GM19455 (cell line): ENCODE results near the gene FNDC3A.
"Not testable (repeated sequence)": the region's sequence is repeated elsewhere in the genome, so short reads cannot be mapped to it uniquely, and the experiment has no call there.

Experiments used
- ATAC-seq: cut with Tn5 transposase; IDR thresholded peaks from one replicate; pipeline ENCODE4 v1.9.1; 2021; ENCODE audit not compliant: unreplicated experiment

The FNDC3A gene

DNA sequence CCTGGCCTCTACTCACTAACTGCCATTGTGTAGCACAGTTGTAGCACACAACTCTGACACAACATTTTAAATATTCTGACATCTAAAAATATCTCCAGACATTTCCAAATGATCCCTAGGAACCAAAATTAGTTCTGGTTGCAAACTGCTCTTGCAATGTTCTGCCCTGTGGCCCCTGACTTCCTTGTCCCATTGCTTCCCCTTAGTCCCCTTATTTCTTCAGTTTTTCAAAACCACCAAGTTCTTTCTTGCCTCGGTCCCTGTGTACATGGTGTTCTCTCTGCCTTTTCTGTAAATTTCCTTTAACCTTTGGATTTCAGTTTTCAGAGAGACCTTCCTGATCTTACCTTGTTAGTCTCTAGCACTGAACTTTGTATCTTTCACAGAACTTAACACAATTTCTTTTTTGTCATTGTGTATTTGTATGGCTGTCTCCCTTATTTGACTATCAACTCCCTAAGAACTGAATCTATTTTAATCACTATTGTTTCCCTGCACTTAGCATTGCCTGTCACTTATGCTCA is 156.8 kb downstream of the FNDC3A start:
- no peak for ATAC-seq

DNA sequence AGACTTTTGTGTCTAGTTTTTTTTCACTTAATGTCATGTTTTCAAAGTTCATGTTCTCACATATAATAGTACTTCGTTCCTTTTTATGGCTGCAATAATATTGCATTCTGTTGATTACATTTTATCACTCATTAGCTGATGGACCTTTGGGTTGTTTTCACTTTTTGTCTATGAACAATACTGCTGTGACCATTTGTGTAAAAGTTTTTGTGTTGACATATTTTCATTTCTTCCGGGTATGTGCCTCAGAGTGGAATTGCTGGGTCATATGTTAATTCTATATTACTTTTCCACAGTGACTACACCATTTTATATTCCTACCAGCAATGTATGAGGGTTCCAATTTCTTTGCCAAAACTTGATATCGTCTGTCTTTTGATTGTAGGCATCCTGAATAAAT is 158.6 kb downstream of the FNDC3A start:
- ATAC-seq: no peak

DNA sequence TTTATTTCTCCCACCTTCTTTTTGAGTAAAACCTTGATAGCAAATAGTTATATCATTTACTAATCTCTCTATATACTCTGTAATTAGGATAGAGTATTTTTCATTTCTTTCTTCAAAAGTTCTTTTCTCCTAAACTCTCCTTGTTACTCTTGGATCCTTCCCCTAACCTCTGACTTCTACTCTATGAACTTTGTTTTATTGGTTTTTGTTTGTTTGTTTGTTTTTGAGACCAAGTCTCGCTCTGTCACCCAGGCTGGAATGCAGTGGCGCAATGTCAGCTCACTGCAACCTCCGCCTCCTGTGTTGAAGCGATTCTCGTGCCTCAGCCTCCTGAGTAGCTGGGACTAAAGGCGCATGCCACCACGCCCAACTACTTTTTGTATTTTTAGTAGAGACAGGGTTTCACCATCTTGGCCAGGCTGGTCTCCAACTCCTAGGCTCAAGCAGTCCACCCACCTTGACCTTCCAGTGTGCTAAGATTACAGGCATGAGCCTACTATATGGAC is 161.5 kb downstream of the FNDC3A start:
- ATAC-seq: not testable (repeated sequence)

DNA sequence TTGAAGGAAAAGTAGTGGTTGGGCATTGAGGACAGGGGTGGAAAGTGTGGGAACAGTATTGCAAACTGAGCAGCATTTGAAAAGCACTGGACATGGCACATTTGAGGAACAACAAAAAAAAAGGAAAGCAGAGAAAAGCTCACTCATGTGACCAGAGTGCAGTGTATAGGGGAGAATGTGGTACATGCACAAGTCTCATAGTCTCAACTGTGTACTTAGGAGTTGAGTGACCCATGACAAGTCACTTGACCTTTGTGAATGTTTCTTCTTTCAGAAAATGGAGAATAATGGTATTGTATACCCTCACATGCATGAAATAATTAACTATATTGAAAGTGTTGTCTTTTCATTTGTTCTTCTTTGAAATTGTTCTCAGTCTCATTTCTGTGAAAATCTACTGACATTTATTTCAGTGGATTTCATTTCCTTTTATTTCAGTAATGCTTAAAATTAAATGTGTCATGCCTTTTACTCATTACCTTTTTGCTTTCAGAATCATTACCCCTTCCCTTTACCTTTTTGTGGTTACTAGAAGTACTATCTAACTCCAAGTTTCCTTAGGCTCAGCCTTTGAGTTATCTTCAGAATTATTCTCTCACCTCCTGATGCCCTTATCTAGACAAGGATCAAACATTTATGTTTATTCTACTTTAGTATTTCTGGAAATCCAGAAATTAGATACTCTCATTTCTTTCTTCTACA is 165.3 kb downstream of the FNDC3A start:
- ATAC-seq: no peak

DNA sequence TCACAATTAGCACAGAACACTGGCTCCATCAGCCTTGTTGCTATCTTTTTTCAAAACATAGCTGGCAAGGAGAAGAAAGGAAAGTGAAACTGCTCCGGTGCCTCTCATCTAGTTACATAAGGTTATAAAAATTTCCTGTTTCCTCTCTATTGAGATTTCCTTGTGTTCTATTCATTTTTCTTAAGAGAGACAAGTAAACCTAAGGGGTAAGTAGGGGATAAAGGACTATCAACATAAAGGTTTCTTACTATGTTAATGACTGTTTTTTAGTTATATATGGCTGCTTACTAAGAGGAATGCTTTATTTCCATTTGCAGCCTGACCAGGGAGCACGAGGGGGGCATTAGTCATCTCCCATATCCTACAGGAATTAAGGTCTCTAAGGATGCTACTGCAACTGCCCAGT is 171.2 kb downstream of the FNDC3A start:
- no peak for ATAC-seq

DNA sequence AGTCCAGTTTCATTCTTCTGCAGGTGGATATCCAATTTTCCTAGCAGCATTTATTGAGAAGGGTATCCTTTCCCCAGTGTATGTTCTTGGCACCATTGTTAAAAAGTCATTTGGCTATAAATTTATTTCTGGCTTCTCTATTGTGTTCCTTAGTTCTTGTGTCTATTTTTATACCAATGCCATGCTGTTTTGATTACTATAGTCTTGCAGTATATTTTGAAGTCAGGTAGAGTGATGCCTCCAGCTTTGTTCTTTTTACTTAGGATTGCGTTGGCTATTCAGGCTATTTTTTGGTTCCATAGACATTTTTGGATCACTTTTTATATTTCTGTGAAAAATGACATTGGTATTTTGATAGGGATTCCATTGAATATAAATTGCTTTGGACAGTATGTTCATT is 172.7 kb downstream of the FNDC3A start:
- no peak for ATAC-seq

DNA sequence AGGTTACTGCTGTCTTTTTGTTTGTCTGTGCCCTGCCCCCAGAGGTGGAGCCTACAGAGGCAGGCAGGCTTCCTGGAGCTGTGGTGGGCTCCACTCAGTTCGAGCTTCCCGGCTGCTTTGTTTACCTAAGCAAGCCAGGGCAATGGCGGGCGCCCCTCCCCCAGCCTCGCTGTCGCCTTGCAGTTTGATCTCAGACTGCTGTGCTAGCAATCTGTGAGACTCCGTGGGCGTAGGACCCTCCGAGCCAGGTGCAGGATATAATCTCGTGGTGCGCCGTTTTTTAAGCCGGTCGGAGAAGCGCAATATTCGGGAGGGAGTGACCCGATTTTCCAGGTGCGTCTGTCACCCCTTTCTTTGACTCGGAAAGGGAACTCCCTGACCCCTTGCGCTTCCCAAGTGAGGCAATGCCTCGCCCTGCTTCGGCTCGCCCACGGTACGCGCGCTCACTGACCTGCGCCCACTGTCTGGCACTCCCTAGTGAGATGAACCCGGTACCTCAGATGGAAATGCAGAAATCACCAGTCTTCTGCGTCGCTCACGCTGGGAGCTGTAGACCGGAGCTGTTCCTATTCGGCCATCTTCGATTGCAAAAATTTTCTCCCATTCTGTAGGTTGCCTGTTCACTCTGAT is 182.4 kb downstream of the FNDC3A start:
- ATAC-seq: not testable (repeated sequence)

DNA sequence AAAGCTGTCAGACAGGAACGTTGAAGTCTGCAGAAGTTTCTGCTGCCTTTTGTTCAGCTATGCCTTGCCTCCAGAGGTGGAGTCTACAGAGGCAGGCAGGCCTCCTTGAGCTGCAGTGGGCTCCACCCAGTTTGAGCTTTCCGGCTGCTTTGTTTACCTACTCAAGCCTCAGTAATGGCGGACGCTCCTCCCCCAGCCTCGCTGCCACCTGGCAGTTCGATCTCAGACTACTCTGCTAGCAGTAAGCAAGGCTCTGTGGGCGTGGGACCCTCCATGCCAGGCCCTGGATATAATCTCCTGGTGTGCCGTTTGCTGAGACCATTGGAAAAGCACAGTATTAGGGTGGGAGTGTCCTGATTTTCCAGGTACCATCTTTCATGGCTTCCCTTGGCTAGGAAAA is 187.4 kb downstream of the FNDC3A start:
- not testable (repeated sequence) for ATAC-seq

DNA sequence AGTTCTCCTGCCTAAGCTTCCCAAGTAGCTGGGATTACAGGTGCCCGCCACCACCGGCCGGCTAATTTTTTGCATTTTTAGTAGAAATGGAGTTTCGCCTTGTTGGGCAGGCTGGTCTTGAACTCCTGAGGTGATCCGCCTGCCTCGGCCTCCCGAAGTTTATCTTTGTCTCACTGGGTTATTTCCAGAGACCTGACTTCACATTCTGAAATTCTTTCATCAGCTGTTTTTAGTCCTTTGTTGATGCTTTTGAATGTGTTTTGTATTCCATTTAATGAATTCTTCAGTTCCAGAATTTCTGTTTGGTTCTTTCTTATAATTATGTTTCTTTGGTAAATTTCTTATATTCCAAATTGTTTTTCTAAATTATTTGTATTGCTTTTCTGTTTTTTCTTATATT is 189.0 kb downstream of the FNDC3A start:
- ATAC-seq: no peak

DNA sequence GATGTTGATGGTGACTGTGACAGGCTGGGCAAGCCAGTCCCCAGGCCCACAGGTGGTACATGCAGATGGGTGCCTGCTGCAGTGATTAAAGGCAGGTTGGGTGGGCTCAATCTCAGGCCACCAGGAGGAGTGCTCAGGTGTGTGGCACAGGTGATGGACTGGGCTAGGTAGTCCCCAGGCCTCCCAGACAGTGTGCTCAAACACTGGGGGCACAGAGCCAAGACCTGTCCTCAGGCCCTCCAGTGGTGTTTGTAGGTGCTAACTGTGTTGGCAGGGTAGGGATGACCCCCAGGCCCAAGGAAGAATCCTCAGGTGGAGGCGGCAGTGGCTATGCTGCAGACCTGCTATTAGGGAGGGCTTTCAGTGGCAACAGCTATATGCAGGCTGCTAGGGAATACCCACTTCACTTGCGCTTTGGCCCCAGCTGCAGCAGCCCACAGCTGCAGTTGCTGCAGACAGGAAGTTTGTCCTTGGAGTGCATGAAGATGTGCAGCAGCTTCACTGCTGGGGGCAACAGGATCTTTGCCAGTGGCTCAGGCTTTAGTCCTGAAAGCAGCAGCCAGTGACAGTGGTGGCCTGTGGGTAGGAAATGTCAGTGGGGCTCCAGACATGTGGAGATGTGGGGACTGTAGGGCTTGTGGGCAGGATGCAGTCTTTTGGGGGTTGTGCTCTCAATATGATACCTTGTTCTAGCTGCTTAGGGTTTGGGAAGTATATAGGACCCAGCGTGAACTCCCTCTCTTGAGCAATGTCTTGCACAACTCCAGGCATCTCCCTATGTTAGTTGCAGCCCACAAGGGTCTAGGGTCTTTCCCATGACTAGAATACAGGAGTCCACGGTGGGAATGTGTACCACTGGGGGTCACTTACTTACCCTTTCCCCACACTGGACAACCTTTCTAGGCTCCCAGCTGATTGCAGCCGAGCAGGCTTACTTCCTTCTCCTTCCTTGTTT is 190.4 kb downstream of the FNDC3A start:
- ATAC-seq: no peak

DNA sequence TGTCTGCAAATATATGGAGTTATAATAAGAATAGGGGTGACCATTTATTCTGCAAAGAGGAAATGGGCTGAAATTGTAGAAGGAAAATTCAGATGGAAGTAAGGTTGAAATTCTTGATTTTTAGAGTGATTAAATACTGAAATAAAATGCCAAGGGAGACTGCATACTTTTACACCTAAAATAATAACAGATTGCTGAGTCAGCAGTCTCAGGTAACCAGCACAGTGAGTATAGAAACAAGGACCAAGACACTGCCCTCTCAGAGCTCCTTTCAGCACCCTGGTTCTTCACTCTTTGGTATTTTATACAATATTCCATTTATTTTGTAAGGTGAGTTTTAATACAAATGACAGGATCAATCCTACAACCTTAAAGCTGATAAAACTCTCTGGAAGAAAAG is 195.6 kb downstream of the FNDC3A start:
- no peak for ATAC-seq

DNA sequence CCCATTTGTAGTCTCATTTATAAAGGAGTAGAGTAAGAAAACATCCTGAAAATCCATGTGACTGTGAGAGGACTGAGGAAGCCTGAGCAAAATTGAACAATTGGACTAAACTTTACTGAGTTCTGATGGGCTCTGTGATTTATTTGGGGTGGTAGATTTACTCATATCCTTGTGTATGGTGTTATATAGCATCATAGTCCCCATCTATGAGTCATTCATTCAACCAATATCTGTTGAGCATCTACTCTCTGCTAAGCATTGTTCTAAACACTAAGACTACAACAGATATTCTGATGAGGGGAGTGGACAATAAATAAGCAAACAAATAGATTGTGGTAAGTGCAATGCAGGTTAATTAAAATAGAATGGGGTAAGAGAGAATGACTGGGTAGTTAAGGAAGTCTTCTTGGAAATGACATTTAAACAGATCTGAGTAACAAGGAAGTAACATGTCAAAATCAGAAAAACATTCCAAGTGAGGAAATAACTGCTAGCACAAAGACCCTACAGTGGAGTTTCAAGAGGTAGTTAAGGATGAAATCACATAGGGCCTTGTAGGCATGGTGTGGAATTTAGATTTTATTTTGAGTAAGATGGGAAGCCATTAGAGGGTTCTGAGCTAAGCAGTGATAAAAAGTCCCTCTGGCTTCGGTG is 208.1 kb downstream of the FNDC3A start:
- no peak for ATAC-seq

DNA sequence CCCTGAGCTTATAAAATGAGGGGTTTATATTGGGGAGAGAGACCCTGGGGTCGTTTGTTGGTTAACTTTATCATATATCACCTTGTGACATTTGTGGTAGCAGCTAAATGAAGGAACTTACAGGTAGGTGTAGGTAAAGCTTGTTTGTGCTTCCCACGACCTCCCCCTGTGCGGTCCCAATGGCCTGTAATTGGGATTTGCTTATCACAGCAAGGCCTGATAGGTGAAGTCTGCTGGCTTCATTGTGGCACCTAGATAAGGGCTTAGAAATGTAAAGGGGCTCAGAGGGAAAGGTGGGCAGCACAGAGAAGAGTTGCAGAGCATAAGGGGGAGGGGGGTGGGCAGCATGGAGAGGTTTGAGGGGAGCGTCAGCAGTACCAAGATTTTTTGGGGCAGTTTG is 208.9 kb downstream of the FNDC3A start:
- no peak for ATAC-seq

DNA sequence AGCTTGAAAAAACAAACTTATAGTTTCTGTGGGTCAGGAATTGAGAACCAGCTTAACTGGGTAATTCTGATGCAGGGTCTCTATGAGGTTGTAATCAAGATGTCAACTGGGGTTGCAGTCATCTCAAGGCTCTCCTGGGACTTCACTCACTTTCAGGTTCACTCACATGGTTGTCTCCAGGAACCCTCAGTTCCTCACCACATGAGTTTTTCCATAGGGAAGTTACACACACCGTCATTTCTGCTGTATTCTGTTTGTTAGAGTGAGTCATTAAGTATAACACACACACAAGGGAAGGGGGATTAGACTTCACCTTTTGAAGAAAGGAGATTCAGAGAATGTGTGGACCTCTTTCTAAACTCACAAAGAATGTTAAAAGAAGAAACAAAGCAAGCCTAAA is 209.6 kb downstream of the FNDC3A start:
- ATAC-seq: no peak

DNA sequence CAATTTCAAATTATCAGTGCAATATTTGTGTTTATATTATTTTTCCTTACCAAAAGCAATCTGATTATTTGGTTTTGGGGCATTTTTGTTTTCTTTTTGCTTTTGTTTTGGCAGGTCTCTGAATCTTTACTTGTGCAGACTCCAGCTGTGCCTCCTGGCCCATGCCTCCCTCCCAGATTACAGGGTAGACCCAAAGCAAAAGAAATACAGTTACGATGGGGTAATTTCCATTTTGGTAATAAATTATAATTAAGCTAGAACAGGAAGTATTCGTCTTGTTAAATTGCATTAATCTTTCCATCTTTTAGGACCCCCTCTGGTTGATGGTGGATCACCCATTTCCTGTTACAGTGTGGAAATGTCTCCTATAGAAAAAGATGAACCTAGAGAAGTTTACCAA is 215.2 kb downstream of the FNDC3A start:
- no peak for ATAC-seq

DNA sequence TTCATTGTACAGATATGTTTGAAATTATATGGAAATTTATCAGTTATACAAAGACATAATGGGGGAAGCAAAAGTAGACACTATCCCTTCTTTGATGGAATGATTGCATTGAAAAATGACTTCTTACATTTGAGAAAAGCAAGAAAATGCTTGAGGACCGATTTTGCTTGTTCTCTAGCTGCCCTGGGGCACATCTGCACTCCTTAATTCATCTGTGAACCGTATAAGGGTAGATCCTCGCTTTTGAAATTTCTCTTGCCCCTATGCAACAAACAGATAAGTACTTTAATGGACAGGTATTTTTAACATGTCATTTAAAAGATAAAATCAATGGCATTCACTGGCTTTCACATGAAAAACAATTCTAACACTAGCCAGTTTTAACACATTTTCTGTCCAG is 230.9 kb downstream of the FNDC3A start:
- ATAC-seq: no peak

DNA sequence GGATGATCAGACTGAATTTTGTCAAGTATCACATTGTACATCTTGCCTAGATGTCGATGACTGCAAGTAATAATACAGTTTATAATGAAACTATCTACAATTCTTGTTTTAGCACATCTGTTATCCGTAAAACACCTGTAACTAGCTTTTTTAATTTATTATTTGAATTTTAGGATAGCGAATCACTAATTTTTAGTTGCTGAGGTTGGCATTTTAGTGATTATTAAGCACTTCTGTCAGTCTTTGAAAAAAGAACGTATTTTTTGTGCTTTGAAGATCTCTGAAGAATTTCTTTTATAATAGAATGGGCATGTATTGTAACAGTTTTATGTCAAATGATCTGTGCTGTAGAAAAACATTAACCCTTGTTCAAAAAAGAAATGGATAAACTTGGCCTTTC is 232.9 kb downstream of the FNDC3A start:
- no peak for ATAC-seq

DNA sequence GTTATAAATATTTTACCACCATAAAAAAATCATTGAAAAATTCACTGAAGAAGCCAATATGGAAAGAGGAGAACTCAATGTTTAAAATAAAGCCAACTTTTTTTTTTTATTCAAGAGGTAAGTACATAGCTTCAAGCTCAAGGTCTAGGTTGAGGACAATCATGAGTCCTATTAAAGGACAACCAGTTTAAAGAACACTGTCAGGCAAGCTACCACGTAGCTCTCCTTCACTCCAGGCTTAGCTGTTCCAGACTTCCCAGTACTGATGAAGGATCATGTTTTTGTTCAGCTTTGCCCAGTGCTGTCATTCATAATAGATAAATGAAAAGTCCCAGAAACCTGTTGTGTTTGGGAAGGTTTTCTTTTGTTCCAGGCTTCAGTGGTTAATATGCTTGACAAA is 234.4 kb downstream of the FNDC3A start:
- ATAC-seq: no peak

DNA sequence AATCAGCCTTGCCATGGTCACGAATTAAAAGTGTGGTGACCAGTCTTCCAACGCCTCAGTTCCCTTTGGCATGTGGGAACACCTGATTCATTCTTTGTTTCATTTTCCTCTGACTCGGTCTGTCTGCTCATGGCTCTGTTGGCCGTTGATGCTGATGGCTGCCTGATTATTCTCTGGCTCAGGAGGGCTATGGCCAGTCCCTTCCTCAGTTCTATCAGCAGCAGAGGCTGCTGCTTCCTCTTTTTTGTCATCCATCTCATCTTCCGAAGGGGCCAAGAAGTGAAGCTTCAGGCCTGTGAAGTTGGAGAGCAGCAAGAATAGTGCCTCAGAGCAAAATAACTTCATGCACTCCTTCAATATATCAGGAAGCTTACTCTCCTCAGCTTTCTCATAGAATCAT is 235.0 kb downstream of the FNDC3A start:
- ATAC-seq: no peak

DNA sequence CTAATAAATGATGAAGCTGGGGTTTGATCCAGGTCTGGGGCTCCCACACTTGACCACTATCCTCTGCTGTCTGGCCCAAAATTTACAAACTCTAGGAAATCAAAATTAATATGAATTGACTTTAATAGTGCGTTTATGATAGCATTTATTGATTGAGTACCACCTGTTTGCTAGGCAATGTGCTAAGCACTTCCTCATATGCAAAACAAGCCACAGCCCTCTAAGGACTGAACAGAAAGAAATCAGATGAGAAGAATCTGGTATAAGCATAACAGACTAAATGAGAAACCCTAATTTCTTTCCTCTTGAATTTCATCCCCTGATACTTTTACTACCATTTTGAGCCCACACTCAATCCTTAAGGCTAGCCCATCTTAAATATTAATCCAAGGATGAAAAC is 237.8 kb downstream of the FNDC3A start:
- no peak for ATAC-seq
